ENCODE data around the gene MINPP1.

- TF ChIP-seq POLR2A (IDR thresholded peaks at IDR 0.05) (no peak), CTCF (IDR thresholded peaks at IDR 0.05) (no peak)
These were observed 28.0 kb downstream of the MINPP1 start for GRCh38 chr10:87532696-87533095.
